Psoas muscle (tissue), 8 donors: ENCODE measurements around the gene FOXP3. TPM values are rescaled to one million over a fixed set of nuclear protein-coding genes. Genes with fewer than 3 reads are reported as not detected.

Experiments used
- ATAC-seq, 4 donors: fragments of 200-7000 bp; cut with Tn5 transposase; one replicate each; pipeline ENCODE4 v1.9.1; 2020; ENCODE audit warnings: moderate library complexity in 3 of 4, mild to moderate bottlenecking in 2 of 4
- DNase-seq, 2 donors: peaks; one replicate each; pipeline ENCODE4 v3.0.0-alpha.2; 2020
- H3K27ac ChIP-seq: fragments of 200-600 bp; one replicate; pipeline ENCODE4 v1.8.0; 2022
- H3K27me3 ChIP-seq, 3 donors: fragments of 200-600 bp in 1 of 3; one replicate each; pipeline versions ENCODE4 v1.6.1 to v1.8.0; 2013 to 2022; ENCODE audit warnings: low read length in 2 of 3, mild to moderate bottlenecking in 2 of 3, moderate library complexity in 1 of 3; ENCODE audit not compliant: insufficient read depth in 3 of 3
- H3K36me3 ChIP-seq, 2 donors: fragments of 200-600 bp in 1 of 2; one replicate each; pipeline versions ENCODE4 v1.6.1 to v1.8.0; 2013 to 2022; ENCODE audit warnings: low read depth in 1 of 2, mild to moderate bottlenecking in 1 of 2, moderate library complexity in 1 of 2; ENCODE audit not compliant: insufficient read depth in 1 of 2
- H3K4me1 ChIP-seq: fragments of 200-600 bp; one replicate; pipeline ENCODE4 v1.8.0; 2022
- H3K4me3 ChIP-seq: fragments of 200-600 bp; one replicate; pipeline ENCODE4 v1.8.0; 2022; ENCODE audit warnings: mild to moderate bottlenecking
- H3K9me3 ChIP-seq: fragments of 200-600 bp; one replicate; pipeline ENCODE4 v1.8.0; 2022
- WGBS, 3 donors: extraction: QIAGEN DNeasy Blood & Tissue Kit; methylation state at CpG; one replicate each; pipeline versions ENCODE4 v1.1.6 to v1.1.7; 2013; 5-methylcytosine and 5-hydroxymethylcytosine counted together
- intact Hi-C, 2 donors: fragments of 100-400 bp; cut with DNase I; formaldehyde crosslinking; loops; one replicate each; pipeline versions ENCODE4 v1.11.0 to v1.14.2; 2022
- polyA plus RNA-seq, 3 donors: library from polyadenylated mRNA; stranded (reverse); fragments of 200-250 nt; gene quantifications; one replicate each; pipeline ENCODE4 v1.2.3, GENCODE V29; 2013
- total RNA-seq, 4 donors: library from RNA; stranded (reverse); fragmentation: NEBNext Ultra II Directional in 2 of 4; extraction: Animal tissue kit (Norgen Biotek cat#: 25700) in 2 of 4; gene quantifications; one replicate each; pipeline versions ENCODE4 v1.2.1 to v1.2.4, GENCODE V29; 2021 to 2023
- TF ChIP-seq, protein P1 (sequence below): fragments of 200-600 bp; IDR thresholded peaks from one replicate; pipeline ENCODE4 v1.8.0; 2022; ENCODE audit warnings: antibody characterized with exemption
- donor health status: healthy with polysubstance abuse.
- donor health status: DM: no; HTN: no; CAD: no; lungs with moderate emphysema.
- donor health status: Bipolar disorder and iron deficiency.
- donor health status: healthy.
- donor health status: DM: yes; HTN: yes; CAD: no.
- donor health status: DM: no; HTN: no; CAD: no.
- donor health status: DM: no; HTN: no; CAD: no.
- donor health status: DM: yes; HTN: yes; CAD: no.

FOXP3 gene
- total and polyA plus RNA-seq, 7 donors, result 0.03 to 0.05 TPM; not detected in 5

GRCh38 chrX:49243166-49243565 lies 21.3 kb downstream of the FOXP3 start:
- TF ChIP-seq, protein P1, sequence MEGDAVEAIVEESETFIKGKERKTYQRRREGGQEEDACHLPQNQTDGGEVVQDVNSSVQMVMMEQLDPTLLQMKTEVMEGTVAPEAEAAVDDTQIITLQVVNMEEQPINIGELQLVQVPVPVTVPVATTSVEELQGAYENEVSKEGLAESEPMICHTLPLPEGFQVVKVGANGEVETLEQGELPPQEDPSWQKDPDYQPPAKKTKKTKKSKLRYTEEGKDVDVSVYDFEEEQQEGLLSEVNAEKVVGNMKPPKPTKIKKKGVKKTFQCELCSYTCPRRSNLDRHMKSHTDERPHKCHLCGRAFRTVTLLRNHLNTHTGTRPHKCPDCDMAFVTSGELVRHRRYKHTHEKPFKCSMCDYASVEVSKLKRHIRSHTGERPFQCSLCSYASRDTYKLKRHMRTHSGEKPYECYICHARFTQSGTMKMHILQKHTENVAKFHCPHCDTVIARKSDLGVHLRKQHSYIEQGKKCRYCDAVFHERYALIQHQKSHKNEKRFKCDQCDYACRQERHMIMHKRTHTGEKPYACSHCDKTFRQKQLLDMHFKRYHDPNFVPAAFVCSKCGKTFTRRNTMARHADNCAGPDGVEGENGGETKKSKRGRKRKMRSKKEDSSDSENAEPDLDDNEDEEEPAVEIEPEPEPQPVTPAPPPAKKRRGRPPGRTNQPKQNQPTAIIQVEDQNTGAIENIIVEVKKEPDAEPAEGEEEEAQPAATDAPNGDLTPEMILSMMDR, result no peak
- no peak overlapping the region for H3K4me3 ChIP-seq
- ATAC-seq (no peak), DNase-seq (no peak)
- no peak overlapping the region for H3K27ac ChIP-seq
- H3K36me3 ChIP-seq, result peaks cover 0 to 41% of the 10 kb centered on the region in 2 donors
- H3K27me3 ChIP-seq, result no peaks in the 10 kb centered on the region
- no peaks in the 10 kb centered on the region for H3K9me3 ChIP-seq
- no peaks in the 10 kb centered on the region for H3K4me1 ChIP-seq
- intact Hi-C loops, result no loop called here
- WGBS, 3 donors, result 79 to 88% (median 84%) methylated on average over 5 to 12 of the region's 12 CpGs

GRCh38 chrX:49242545-49243066 lies 21.9 kb downstream of the FOXP3 start:
- ATAC-seq (no peak), DNase-seq (no peak)
- Histone ChIP-seq H3K36me3 (peaks cover 0 to 41% of the 10 kb centered on the region in 2 donors), H3K4me3 (no peak overlapping the region), H3K27me3 (no peaks in the 10 kb centered on the region), H3K4me1 (no peaks in the 10 kb centered on the region), H3K27ac (no peak overlapping the region), H3K9me3 (no peaks in the 10 kb centered on the region)
- TF ChIP-seq, protein P1, result no peak
- intact Hi-C loops, result no loop called here
- WGBS, 3 donors, result 79 to 97% (median 94%) methylated on average over 12 of the region's 12 CpGs

DNA sequence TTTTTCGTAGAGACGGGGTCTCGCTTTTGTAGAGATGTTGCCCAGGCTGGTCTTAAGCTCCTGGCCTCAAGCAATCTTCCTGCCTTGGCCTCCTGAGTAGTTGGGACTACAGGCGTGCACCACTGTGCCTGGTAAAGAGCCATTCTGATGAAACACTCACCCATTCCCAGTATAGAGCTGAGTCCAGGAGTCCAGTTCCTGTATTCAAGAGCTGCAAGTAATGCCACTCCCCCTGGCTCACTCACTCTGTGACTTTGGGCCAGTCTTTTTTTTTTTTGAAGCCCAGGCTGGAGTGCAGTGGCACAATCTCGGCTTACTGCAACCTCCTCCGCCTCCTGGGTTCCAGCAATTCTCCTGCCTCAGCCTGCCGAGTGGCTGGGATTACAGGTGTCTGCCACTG lies 25.8 kb downstream of the FOXP3 start:
- no peaks in the 10 kb centered on the region for H3K27me3 ChIP-seq
- no peaks in the 10 kb centered on the region for H3K4me1 ChIP-seq
- H3K27ac ChIP-seq, result no peak overlapping the region
- DNase-seq, result no peak
- WGBS, 3 donors, result 75 to 80% (median 76%) methylated on average over 7 of the region's 7 CpGs
- no peak for ATAC-seq
- peaks cover 0 to 12% of the 10 kb centered on the region in 2 donors for H3K36me3 ChIP-seq
- no peaks in the 10 kb centered on the region for H3K9me3 ChIP-seq
- H3K4me3 ChIP-seq, result no peak overlapping the region
- TF ChIP-seq, protein P1, result no peak
- intact Hi-C loops, result no loop called here

GRCh38 chrX:49237060-49237459 lies 27.4 kb downstream of the FOXP3 start:
- Histone ChIP-seq H3K27ac (no peak overlapping the region), H3K4me3 (no peak overlapping the region)

More at GRCh38 chrX:49237060-49237459, 27.4 kb downstream of the FOXP3 start:
- 76 to 84% (median 81%) methylated on average over 9 of the region's 9 CpGs for WGBS, 3 donors
- DNase-seq (no peak), ATAC-seq (no peak)
- Histone ChIP-seq H3K27me3 (no peaks in the 10 kb centered on the region), H3K36me3 (no peaks in the 10 kb centered on the region), H3K9me3 (no peaks in the 10 kb centered on the region), H3K4me1 (no peaks in the 10 kb centered on the region)
- intact Hi-C loops, result no loop called here
- TF ChIP-seq, protein P1, result no peak
